ENCODE data around the gene UBE2L6. TPM values are rescaled to one million over a fixed set of nuclear protein-coding genes. Genes with fewer than 3 reads are reported as not detected.

UBE2L6 gene
- total RNA-seq, 1 donor from 2014 or later: 48.1 TPM

DNA sequence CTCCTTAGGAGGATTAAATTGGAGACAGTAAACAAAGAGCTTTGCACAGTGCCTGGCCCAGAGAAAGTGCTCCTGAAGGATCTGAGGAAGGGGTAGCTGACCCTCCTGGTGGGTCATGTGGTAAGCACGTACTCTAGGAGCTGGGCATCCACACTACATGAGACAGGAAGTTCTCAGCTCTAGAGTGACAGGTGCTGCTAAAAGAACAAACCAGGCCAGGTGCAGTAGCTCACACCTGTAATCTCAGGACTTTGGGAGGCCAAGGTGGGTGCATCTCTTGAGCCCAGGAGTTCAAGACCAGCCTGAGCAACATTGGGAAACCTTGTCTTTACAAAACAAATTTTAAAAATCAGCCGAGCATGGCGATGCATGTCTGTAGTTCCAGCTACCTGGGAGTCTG lies 65.1 kb downstream of the UBE2L6 start:
- DNase-seq (ENCODE audit: extremely low spot score in 2 of 2): no peak
- Histone ChIP-seq H3K9me3 (no peaks in the 10 kb centered on the region), H3K27me3 (no peaks in the 10 kb centered on the region), H3K36me3 (no peaks in the 10 kb centered on the region), H3K4me3 (no peak overlapping the region), H3K27ac (no peak overlapping the region), H3K4me1 (peaks cover 25% of the 10 kb centered on the region)
- intact Hi-C loops (cut with DNase I): no loop called here
- no peak for TF ChIP-seq POLR2AphosphoS5 (IDR thresholded peaks at IDR 0.05; ENCODE audit: insufficient read depth in 1 of 2, low read depth in 1 of 2)
- TF ChIP-seq CTCF (IDR thresholded peaks at IDR 0.05): no peak
- no peak for TF ChIP-seq POLR2A (IDR thresholded peaks at IDR 0.05)

GRCh38 chr11:57501953-57502352 lies 65.5 kb downstream of the UBE2L6 start:
- no peak for TF ChIP-seq POLR2A (IDR thresholded peaks at IDR 0.05)
- TF ChIP-seq CTCF (IDR thresholded peaks at IDR 0.05): no peak
- no peak for TF ChIP-seq POLR2AphosphoS5 (IDR thresholded peaks at IDR 0.05; ENCODE audit: insufficient read depth in 1 of 2, low read depth in 1 of 2)
- H3K36me3 ChIP-seq: no peaks in the 10 kb centered on the region
- H3K9me3 ChIP-seq: no peaks in the 10 kb centered on the region
- no peak for DNase-seq (ENCODE audit: extremely low spot score in 2 of 2)
- H3K27ac ChIP-seq: no peak overlapping the region
- H3K27me3 ChIP-seq: no peaks in the 10 kb centered on the region
- intact Hi-C loops (cut with DNase I): no loop called here
- H3K4me1 ChIP-seq: peaks cover 25% of the 10 kb centered on the region
- no peak overlapping the region for H3K4me3 ChIP-seq

Small RNA genes lying within 50 kb of the gene (small RNA-seq; reads per million reads assigned to genes)
- not detected for gene RN7SL605P

Other genes starting within 250 kb of the UBE2L6 start
- 159 TPM for gene TNKS1BP1, start 242.7 kb downstream of the UBE2L6 start, total RNA-seq
- gene SSRP1, start 231.8 kb downstream of the UBE2L6 start, total RNA-seq: 85.4 TPM
- not detected for gene P2RX3, start 229.3 kb downstream of the UBE2L6 start, total RNA-seq
- gene PRG3, start 186.5 kb downstream of the UBE2L6 start, total RNA-seq: not detected
- not detected for gene PRG2, start 177.0 kb downstream of the UBE2L6 start, total RNA-seq
- 53.5 TPM for gene SLC43A3, start 140.6 kb downstream of the UBE2L6 start, total RNA-seq
- 2.0 TPM for gene RTN4RL2, start 107.1 kb downstream of the UBE2L6 start, total RNA-seq
- gene SLC43A1, start 52.0 kb downstream of the UBE2L6 start, total RNA-seq: 22.6 TPM
- gene TIMM10, start 36.9 kb downstream of the UBE2L6 start, total RNA-seq: 45.2 TPM
- gene SMTNL1, start 30.1 kb downstream of the UBE2L6 start, total RNA-seq: not detected
- 779 TPM for gene SERPING1, start 30.0 kb upstream of the UBE2L6 start, total RNA-seq
- gene YPEL4, start 82.2 kb upstream of the UBE2L6 start, total RNA-seq: 2.7 TPM
- gene CLP1, start 90.1 kb upstream of the UBE2L6 start, total RNA-seq: 10.8 TPM
- 46.2 TPM for gene ZDHHC5, start 100.4 kb upstream of the UBE2L6 start, total RNA-seq
- gene MED19, start 144.5 kb upstream of the UBE2L6 start, total RNA-seq: 18.4 TPM
- gene TMX2, start 144.9 kb upstream of the UBE2L6 start, total RNA-seq: 44.4 TPM
- gene SELENOH, start 173.8 kb upstream of the UBE2L6 start, total RNA-seq: 120 TPM
- not detected for gene BTBD18, start 184.1 kb upstream of the UBE2L6 start, total RNA-seq
- 179 TPM for gene CTNND1, start 194.1 kb upstream of the UBE2L6 start, total RNA-seq

Data from vagina (tissue), 2 donors.